Fibroblast of gingiva (primary cell): Measurements from ENCODE around the gene B3GNT2.
"Not testable (repeated sequence)": the region's sequence is repeated elsewhere in the genome, so short reads cannot be mapped to it uniquely, and the experiment has no call there.

Experiments used
- DNase-seq: peaks from one replicate; pipeline ENCODE4 v3.0.0-alpha.2; 2011; ENCODE audit warnings: low read depth

The B3GNT2 gene

DNA sequence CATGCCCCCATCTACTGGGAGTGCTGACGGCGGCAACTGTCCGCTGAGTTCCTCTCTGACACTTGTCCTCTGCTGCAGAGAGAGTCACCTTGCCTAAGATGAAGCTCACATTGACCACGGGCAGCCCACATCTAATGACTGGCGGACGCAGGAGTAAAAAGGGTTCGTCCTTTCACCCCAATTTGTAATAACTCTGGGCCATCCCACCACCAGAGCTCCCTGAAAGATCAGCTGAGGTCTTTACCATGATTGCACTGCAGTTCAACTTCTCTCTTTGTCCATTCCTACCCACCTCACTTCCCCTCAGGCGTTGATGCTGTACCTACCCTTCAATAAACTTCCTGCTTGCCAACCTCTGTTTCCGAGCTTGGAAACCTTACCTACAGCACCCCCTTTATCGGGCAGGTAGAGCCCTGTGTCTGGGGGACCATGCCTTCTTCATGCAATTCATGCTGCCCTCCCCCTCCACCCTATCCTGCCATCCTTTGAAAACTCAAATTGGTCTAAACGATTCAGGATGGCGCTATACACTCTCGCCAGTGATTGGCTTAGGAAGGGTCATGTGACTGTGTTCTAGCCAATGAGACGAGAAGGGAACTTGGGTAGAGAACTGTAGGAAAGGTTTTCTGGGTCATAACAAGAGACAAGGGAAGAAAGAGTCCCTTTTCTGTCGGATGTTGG, 10.3 kb upstream of the B3GNT2 start:
- DNase-seq = no peak

DNA sequence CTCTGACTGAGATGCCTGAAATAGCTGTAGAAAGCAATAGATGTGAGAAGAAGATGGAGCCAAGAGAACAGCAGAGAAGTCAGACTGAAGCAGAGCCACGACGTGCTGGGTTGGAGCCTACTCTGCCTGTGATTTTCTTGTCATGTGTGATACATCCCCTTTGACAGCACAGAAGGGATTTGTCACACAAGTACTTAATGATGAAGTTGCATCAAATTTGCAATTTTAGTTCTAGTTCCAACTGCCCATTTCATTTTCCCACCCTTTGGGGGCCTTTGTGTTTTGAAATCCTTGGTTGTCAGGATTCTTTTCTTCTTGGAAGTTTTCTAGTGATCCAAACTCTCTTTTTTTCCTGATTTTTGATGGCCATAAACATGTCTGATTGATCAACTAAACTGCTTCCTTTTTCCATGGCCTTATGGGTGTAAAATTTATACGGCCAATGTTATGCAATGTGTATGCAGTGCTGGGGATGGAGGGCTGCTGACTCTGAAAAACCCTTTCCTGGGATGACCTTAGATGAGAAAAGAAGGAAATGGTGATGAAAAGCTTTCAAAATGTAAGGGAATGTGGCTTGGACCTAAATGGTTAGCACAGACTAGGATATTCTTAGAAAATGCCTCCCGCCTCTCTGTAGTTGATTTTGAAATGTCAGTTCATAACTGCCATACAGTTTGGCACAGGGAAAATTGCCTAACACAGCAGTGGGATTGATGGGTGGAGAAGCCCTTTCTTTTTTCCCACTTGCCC, 9.6 kb upstream of the B3GNT2 start:
- no peak for DNase-seq

DNA sequence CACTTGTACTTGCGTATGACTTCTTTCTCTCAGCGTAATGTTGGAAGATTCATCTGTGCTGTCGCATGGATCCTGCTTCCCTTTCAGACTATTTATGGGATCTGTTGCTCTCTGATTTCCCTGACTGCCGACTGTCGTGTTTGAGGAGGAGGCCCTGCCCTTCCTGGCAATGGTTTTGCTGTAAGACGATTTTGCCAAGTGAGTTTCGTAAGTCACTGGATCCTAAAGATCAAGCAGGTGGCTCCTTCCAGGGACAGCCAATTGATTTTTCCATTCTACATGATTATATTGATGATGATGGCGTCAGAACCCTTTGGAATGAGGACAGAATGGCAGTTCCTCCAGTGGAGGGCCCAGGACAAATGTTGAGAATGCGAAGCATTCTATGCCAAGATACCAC, 8.7 kb upstream of the B3GNT2 start:
- no peak for DNase-seq

DNA sequence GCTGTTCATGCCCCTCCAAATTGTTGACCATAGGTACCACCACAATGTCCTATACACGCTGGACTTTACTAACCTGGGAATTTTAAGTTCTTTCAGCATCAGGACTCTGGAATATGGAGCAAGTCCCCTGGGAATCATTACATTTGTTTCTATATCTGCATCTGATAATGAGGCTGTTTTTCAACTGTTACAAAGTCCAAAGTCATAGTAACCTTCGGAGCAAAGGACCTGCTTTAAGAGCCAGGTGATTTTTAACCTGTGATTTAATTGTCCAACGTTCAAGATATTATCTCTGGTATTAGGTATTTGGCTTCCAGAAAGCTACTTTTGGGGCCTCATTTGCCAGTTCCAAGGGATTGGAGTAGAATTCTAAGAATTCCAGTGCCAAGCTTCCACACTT, 7.5 kb upstream of the B3GNT2 start:
- no peak for DNase-seq

DNA sequence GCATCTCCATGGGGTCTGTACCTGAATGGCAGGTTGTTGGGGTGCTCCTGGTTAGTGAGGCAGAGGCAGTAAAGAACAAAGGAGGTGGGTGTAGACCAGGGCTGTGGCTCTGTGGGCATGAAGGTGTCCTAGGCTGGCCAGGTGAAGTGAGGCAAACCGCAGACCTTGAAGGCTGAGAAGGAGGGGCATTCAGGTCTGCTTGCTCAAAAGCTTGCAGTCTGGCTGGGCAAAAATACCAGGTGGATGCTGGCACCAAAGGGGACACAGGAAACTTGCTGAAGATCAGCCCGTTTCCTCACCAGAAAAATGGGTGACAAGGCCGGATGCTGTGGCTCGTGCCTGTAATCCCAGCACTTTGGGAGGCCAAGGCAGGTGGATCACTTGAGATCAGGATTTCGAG, 6.7 kb upstream of the B3GNT2 start:
- DNase-seq = no peak

DNA sequence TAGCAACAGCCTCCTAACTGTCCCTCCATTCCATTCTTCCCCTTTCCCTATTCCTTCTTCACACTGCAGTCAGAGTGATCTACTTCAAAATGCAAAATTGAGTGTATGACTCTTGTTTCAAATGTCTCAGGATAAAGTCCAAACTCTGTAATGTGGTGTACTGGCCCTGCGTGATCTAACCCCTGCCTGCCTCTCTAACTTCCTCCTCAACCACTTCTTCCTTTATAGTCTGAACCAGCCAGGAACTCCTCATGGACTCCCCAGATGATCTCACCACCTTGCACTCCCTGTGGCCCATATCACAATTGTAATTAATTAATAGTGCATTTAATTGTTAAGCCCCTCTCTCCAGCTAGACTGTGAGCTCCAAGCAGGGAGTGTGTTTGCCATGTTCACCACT, 3.1 kb upstream of the B3GNT2 start:
- DNase-seq = no peak

DNA sequence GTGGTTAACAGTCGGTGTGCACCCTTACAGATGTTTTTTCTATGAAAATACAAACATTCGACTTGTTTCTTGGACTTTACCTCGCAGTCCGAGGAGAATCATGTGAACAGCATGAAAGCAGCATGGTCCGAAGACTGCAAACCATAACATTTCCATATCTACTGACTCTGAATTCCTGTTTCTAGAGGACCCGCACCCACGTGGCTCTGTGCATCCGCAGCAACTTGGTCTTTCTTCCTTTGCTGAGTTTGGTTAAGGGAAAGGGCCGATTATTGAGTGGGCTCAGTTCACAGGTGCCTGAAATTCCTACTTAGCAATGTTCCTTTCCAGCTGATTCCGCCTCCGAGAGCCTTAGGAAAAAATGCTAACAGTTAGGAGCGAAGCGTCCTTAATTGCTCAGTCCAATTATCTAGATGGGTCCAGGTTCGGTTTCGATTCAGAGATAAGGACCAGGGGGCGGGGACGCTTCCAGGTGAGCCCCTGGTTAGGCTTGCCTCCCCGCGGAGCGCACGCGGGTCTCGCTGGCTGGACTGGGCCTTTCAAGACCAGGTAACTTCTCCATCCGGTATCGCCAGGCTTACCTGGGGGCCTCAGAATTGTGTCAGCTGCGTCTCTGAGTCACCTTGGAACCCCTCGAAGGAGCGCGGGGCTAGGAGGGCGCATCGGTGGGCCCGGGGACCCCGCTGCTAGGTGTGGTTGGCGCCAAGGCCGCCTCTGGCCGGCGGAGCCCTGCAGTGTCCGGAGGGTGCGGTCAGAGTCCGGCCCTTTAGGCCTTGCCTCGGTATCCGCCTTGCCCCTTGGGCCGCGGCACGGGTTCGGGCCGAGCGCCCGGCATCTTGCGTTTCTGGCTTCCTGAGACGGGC, 1.1 kb upstream of the B3GNT2 start:
- DNase-seq = no peak

DNA sequence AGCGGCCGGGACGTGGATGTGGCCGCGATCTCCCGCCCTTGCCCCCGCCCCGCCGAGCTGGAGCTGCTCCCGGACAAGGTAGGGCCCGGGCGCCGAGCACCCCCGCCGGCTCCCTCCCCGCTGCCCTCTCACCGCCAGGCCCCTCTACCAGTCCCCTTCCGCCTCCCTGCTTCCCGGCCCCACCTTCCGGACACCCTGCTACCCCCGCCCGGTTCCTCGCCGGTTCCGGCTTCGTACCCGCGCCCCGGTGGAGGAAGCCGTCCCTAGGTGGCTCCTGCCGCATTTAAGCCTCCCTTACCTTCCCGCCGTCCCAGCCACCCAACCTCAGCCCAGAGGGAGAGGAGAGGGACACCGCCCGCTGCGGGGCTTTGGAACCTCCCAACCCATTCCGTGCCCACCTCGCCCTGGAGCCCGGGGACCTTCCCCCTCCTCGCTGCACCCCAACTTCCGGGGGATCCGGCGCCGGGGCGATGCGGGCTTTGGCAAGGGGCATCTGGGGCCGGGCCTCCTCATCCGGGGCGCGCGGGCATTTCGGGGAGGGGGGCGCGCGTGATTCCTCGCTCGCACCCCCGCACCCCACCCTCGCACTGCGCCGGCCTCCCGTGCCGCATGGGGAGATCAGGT, 475 bp downstream of the B3GNT2 start:
- no peak for DNase-seq

DNA sequence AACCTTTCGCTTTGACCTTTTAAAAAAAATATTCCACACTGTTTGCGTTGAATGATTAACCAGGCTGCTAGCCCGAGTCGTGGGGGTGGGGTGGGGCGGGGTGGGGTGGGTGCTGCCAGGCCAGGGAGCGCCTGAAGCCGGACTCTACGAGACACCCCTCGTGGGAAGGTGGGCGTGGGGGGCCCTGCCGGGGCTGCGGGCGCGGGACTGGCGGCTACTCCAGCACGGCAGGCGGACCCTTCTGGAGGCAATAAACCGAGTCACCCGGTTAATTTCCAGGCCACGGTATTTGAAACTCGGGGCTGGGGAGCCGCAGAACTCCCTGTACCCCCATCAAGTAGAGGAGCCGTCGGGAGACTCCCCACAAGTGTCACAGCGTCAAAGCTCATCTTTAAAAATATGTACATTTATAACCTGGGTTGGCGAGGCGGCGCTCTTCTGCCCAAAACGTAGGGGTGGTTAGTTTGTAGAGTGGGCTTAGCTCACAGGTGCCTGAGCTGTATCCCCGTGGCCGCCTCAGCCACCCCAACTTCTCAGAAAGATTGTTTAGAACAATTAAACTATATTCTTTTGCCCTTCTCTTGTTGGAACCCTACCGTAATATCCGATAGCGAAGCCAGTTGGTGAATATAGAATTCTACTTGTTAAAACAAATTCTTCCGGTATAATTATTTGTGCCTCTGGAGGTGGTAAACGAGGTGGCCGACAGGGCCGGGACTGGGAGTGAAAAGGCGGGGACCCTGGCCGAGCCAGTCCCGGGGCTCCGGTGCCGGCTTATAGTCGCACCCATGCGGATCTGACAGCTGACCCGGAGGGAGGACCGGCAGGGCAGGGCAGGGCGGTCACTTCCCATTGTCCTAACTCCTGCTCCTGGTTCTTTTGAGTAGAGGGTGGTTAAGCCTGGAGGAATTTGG, 1.4 kb downstream of the B3GNT2 start:
- no peak for DNase-seq

DNA sequence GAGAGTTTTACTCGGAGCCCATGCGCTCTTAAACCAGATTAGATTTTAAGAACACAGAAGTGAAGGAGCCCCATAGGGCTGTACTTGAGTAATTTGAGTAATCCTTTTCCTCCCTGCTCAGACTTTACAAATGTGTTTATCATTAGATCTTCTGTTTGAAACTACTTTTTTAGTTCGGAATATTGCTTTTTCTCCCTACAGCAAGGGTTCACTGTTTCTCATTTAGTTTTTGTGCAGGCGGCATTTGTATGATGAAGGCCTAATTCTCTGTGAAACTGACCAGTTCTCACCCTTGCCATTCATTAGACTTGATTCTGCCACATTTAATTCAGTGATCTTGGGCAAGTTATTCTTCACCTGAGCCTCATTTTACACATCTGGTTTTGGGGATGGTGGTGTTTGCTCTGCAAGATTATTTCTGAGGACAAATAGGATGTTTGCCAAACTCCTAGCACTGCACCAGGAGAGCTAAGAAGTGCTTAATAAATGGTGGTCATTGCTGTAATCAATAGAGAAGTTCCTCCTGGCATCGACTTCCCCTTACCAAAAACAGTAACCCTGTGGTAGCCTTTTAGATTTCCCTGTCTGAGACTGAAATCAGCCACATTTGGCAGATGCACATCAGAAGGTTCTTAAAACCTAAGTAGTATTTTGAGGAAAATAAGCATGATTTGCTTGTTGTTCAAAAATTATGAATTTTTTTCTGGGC, 2.2 kb downstream of the B3GNT2 start:
- DNase-seq = peak; percentile 26

DNA sequence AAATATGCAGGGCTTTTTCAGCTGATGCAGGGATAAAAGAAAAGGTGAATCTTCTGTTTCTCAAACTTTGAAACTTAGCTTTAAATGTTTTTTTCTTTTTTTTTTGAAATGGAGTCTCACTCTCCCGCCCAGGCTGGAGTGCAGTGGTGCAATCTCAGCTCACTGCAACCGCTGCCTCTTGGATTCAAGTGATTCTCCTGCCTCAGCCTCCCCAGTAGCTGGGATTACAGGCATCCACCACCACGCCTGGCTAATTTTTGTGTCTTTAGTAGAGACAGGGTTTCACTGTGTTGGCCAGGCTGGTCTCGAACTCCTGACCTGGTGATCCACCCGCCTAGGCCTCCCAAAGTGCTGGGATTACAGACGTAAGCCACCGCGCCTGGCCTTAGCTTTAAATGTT, 2.9 kb downstream of the B3GNT2 start:
- DNase-seq = not testable (repeated sequence)

DNA sequence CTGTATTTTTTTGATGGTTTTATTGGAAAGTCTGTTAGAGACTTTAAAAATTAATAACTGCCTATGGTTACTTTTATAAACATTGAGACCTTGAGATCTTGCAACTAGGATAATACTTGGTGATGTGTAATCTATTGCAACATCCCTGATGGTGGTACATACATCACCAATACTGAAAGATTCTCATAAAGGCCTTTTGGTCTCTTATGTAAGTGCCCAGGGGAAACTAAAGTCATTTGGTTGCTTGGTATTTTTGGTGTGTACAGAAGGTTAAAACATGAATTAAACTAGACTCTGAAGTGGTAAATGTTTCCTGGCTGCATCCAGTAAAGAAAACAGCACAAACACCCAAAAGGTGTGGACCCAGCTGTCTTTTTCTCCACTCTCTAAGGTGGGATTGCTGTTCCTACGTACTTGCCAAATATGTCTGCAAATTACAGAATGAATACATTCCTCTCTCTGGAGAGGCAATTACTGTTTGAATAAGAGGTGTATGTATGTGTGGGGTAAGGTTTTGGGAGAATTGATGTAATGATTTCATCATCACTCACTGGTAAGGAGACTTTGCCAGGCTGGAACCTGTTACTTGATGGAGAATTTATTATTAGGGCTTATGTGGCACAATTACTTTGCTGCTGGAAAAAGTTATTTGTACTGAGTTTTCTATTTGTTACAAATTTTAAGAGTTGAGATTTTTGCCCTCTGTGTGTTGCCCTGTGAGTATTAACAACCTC, 3.6 kb downstream of the B3GNT2 start:
- peak; percentile 40 for DNase-seq

DNA sequence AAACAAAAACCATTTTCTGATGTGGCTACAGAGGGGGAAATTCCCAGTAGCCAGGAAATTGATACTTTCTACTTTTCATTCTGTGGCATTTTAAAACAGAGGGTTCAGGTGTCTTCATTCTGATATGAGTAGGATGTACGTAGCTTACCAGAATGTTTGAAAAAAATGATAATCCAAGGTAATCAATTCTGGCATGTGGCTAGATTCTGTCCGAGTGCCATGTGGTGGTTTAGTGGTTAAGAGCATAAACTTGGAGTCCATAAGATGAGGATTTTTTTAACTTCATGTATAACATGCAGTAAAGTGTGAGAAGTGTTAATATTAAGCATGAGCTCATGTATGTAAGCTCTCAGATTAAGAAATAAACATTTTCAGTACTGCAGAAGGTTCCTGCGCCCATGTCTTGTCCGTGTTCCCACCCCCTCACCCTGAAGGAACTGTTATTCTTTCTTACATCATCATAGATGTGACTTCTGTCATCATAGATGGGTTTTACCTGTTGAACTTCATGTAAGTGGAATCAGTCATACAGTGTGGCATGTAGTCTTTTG, 4.5 kb downstream of the B3GNT2 start:
- no peak for DNase-seq

DNA sequence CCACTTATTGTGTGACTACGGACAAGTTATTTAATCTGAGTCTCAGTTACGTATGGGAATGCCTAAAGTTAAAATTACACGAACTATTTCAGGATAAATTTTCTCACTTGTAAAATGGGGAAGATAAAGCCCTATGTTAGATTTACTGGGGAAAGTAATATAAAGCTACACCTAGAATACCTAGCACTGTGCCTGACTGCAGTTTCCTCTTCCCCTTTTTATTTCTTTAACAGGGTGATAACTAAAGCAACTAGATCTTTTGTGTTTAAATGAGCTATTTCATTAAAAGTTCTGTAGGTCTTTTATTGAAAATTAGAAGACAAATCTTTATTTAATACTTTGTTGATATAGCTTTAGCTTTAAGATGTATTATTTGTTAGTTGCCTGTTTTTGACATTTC, 5.0 kb downstream of the B3GNT2 start:
- no peak for DNase-seq

DNA sequence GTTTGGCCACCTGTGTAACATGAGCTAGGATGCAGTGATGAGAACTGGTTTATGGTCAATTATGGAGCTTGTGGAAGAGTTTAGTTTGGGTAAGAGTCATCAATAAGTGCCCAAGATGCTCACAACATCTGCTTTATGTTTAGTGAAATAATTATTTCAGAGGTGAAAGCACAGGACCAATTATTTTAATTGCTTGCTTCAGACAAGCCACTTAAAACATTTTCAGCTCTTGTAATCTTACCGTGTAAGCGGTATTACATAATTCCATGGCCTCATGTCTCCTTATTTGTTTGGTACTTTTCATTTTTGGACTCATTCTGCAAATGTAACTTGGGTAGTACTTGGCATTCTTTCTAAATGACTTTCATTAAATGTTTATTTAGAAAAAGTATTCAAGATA, 5.4 kb downstream of the B3GNT2 start:
- peak; percentile 21 for DNase-seq

DNA sequence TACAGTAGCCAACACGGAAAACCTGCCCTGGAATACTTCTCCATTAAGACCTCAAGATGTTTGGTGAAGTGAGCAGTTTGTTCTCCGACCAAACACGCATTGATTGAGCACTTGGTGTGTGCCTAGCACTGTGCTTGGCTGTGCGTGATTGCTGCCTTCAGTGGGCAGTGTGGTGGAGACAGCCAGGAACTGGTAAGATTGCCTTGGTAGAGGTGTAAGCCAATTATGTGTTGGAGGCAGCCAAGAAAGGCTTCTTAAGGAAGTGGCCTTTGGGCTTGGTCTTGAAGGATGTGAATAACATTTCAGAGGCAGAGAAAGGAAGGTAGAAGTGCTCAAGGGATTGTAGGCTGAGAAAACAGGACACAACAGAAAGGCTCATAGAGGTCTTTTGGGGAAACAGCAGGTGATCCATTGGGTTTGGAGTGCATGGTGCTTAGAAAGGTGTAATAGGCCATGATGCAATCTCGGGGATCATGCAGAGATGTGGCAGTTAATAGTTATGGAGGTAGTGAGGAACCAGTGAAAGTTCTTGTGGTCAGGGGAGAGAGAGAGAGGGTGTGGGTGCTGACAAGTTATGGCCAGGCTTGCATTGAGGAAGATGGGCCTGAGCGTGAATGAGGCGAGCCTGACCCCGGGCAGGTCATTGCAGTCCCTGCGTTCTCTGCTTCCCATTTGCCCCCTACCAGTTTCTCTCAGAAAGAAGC, 6.3 kb downstream of the B3GNT2 start:
- no peak for DNase-seq

DNA sequence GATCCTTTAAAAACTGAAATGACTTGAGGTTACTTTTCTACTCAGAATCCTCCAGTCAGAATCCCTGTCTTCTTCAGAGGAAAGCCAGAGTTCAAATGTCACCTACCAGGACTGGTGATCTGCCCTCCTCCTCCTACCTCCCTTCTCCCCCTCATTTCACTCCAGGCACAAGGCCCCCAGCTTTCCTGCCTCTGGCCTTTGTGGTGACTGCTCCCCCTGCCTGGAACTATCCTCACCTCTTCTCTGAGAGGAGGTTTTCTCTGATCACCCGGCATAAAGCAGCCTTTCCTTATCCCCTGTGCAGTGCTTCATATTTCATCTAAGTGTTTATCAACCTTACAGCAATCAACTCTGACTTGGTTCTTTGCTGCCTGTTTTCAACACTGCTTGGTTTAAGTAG, 6.8 kb downstream of the B3GNT2 start:
- DNase-seq = no peak

DNA sequence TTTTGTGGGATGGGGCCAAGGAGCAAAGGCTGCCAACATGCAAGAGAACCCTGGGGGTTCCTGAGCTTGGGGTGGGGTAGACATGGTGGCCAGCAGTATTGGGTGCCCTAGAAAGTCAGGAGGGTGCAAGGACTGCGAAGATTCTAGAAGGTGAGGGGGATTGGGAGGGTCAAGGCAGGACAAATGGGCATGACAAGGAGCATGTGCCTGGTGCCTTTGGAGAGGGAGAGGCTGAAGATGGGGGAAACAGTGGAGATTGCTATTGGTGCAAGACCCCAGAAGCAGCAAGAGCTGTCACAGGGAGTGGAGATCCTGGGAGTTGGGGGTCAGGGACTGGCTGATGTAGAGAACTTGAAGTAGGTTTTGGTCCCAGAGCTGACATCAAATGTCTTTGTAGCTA, 7.5 kb downstream of the B3GNT2 start:
- DNase-seq = no peak

DNA sequence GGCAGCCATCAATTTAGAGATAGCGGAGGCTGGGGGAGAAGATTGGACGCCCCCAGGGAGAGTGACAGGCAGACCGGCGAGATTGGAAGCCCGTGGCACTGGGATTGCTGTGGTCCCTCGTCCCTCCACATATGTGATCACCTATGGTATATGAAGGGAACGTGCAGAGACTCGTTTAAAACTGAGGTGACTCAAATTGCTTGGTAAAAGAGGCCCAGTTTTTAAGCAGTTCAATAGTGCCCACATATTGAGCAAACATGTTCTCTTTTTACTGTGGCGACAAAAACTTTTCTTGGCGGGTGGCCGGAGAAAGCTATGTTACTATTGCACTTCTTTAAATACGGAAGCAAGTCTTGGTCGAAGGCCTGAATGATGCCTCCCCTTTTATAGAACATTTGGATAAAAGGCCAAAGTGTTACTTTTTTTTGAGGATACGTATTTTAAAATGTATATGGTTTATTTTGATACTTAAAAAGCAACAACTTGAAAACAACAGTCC, 9.1 kb downstream of the B3GNT2 start:
- DNase-seq = no peak
